B cell (primary cell): ENCODE data around the gene MS4A4E. TPM values are rescaled to one million over a fixed set of nuclear protein-coding genes. Genes with fewer than 3 reads are reported as not detected.

ENCODE experiments used
- ATAC-seq: fragments of 200-7000 bp; cut with Tn5 transposase; one replicate; pipeline ENCODE4 v1.10.0; 2021; ENCODE audit warnings: low read depth, mild to moderate bottlenecking, moderate number of reproducible peaks, moderate library complexity
- CTCF ChIA-PET: fragments of 350-600 bp; sonication (Branson Sonifier 250); formaldehyde crosslinking; loops from one replicate; lab custom pipeline; 2021; ENCODE audit warnings: antibody characterized with exemption, inconsistent platforms; lab: Charles Lee
- POLR2A ChIA-PET: fragments of 350-600 bp; sonication (Branson Sonifier 250); formaldehyde crosslinking; loops from one replicate; lab custom pipeline; 2021; ENCODE audit warnings: antibody characterized with exemption; lab: Charles Lee
- DNase-seq: peaks from one replicate; pipeline ENCODE4 v3.0.0; 2013
- H2AFZ ChIP-seq: 2 replicates; pipeline ENCODE4 v1.6.1; 2012; ENCODE audit warnings: mild to moderate bottlenecking, low read depth, low read length; ENCODE audit not compliant: insufficient read depth, poor library complexity, severe bottlenecking
- H3K27ac ChIP-seq, 2 donors: 1 replicate in 1 of 2; 2 replicates in 1 of 2; pipeline ENCODE4 v1.5.1; 2012 to 2013; ENCODE audit warnings: low read length in 2 of 2, mild to moderate bottlenecking in 2 of 2, moderate library complexity in 1 of 2
- H3K27me3 ChIP-seq, 4 experiments: fragments of 200-600 bp in 1 of 4; sonication (generic) in 1 of 4; replicated peaks in 1 of 4; 1 replicate in 2 of 4; 2 replicates in 2 of 4; pipeline versions ENCODE4 v1.6.1 to v1.7.0; 2013 to 2016; ENCODE audit warnings: low read length in 3 of 4, mild to moderate bottlenecking in 2 of 4, mixed read lengths in 1 of 4, moderate library complexity in 1 of 4; ENCODE audit not compliant: insufficient read depth in 4 of 4, control insufficient read depth in 3 of 4; ENCODE audit errors: control extremely low read depth in 1 of 4
- H3K36me3 ChIP-seq, 2 experiments: replicated peaks in 1 of 2; 1 replicate in 1 of 2; 2 replicates in 1 of 2; pipeline versions ENCODE4 v1.6.1 to v1.7.1; 2013; ENCODE audit warnings: low read length in 1 of 2; ENCODE audit not compliant: insufficient read depth in 2 of 2, control insufficient read depth in 1 of 2; ENCODE audit errors: control extremely low read depth in 1 of 2, extremely low read depth in 1 of 2
- H3K4me1 ChIP-seq, 2 donors: fragments of 200-600 bp in 1 of 2; sonication (generic) in 1 of 2; 1 replicate in 1 of 2; 2 replicates in 1 of 2; pipeline versions ENCODE4 v1.5.1 to v1.6.1; 2013 to 2017; ENCODE audit warnings: low read length in 2 of 2; ENCODE audit not compliant: control insufficient read depth in 2 of 2, insufficient read depth in 2 of 2
- H3K4me2 ChIP-seq: replicated peaks from 2 replicates; pipeline ENCODE3; 2012; ENCODE audit warnings: mild to moderate bottlenecking, low read depth, low read length; ENCODE audit not compliant: poor library complexity, severe bottlenecking
- H3K4me3 ChIP-seq, 5 experiments: fragments of 200-600 bp in 1 of 5; sonication (generic) in 1 of 5; 1 replicate in 3 of 5; 2 replicates in 2 of 5; pipeline versions ENCODE4 v1.5.1 to v1.7.0; 2011 to 2016; ENCODE audit warnings: low read length in 4 of 5, mild to moderate bottlenecking in 4 of 5, low read depth in 2 of 5, control low read depth in 1 of 5, moderate library complexity in 1 of 5; ENCODE audit not compliant: insufficient read depth in 1 of 5; ENCODE audit errors: control extremely low read depth in 1 of 5, extremely low read depth in 1 of 5
- H3K79me2 ChIP-seq: fragments of 200-600 bp; sonication (generic); one replicate; pipeline ENCODE4 v1.6.0; 2016; ENCODE audit warnings: low read length; ENCODE audit not compliant: control insufficient read depth, insufficient read depth
- H3K9ac ChIP-seq: fragments of 200-600 bp; sonication (generic); 2 replicates; pipeline ENCODE4 v1.6.1; 2017; ENCODE audit warnings: mild to moderate bottlenecking, low read length, moderate library complexity
- H3K9me3 ChIP-seq, 3 donors: one replicate each; pipeline versions ENCODE4 v1.6.1 to v1.7.1; 2013; ENCODE audit warnings: low read length in 2 of 3; ENCODE audit not compliant: control insufficient read depth in 2 of 3, insufficient read depth in 1 of 3; ENCODE audit errors: control extremely low read depth in 1 of 3
- H4K20me1 ChIP-seq: 2 replicates; pipeline ENCODE4 v1.6.0; 2012; ENCODE audit warnings: mild to moderate bottlenecking, low read length; ENCODE audit not compliant: insufficient read depth, control insufficient read depth, poor library complexity, severe bottlenecking
- H3K27ac Mint-ChIP-seq: one replicate; pipeline ENCODE4 v1.8.0; 2021; ENCODE audit warnings: mixed read lengths
- H3K27me3 Mint-ChIP-seq: one replicate; pipeline ENCODE4 v1.8.0; 2021; ENCODE audit warnings: mixed read lengths
- H3K4me1 Mint-ChIP-seq: one replicate; pipeline ENCODE4 v1.8.0; 2021; ENCODE audit warnings: mixed read lengths
- H3K4me3 Mint-ChIP-seq: one replicate; pipeline ENCODE4 v1.8.0; 2021; ENCODE audit warnings: mixed read lengths
- H3K9me3 Mint-ChIP-seq: one replicate; pipeline ENCODE4 v1.8.0; 2022; ENCODE audit warnings: mixed read lengths; ENCODE audit not compliant: insufficient read depth
- CTCF ChIP-seq: fragments of 200-600 bp; IDR thresholded peaks from one replicate; pipeline ENCODE4 v1.8.0; 2022; ENCODE audit warnings: antibody characterized with exemption, mild to moderate bottlenecking
- EZH2 ChIP-seq: IDR thresholded peaks from 2 replicates; pipeline ENCODE4 v1.6.1; 2012; ENCODE audit warnings: borderline replicate concordance, low read depth, mild to moderate bottlenecking, moderate library complexity, low read length; ENCODE audit not compliant: insufficient read depth, poor library complexity, severe bottlenecking
- WGBS: methylation state at CpG from one replicate; pipeline ENCODE4 v1.1.5; 2013; ENCODE audit warnings: missing lambda C conversion rate; ENCODE audit not compliant: insufficient coverage; 5-methylcytosine and 5-hydroxymethylcytosine counted together
- intact Hi-C: fragments of 100-400 bp; cut with micrococcal nuclease; formaldehyde crosslinking; loops from one replicate; pipeline ENCODE4 v1.10.0; 2022
- polyA plus RNA-seq: library from polyadenylated mRNA; depleted of rRNA; stranded (reverse); fragments of >200 nt; gene quantifications from 2 replicates; pipeline ENCODE4 v1.2.3, GENCODE V29; 2012
- total RNA-seq, 2 donors: library from RNA; stranded (reverse); fragments of 120-200 nt in 1 of 2; gene quantifications; 1 replicate in 1 of 2; 2 replicates in 1 of 2; pipeline versions ENCODE4 v1.2.3 to v1.2.4, GENCODE V29; 2013 to 2022

MS4A4E gene
- total and polyA plus RNA-seq, 2 donors (not counting 1 experiment from before 2014, with no cell fraction given), result 0.27 to 0.42 TPM

- DNase-seq, result peak; percentile 66
- H3K27ac Mint-ChIP-seq, result peak overlapping the region; percentile 1
- peak overlapping the region; percentile 18 for H3K4me3 Mint-ChIP-seq
- Histone ChIP-seq H4K20me1 (no peaks in the 10 kb centered on the region), H2AFZ (no peak overlapping the region), H3K9ac (peak overlapping the region; percentile 15), H3K4me2 (peak overlapping the region; percentile 28), H3K27me3 (no peaks in the 10 kb centered on the region), H3K4me3 (no peak overlapping the region), H3K79me2 (no peaks in the 10 kb centered on the region), H3K4me1 (peaks cover 42 to 48% of the 10 kb centered on the region in 2 donors), H3K36me3 (no peaks in the 10 kb centered on the region), H3K27ac (peak overlapping the region in 1 of 2 donors; percentile 6), H3K9me3 (peaks cover 0 to 9% (median 3%) of the 10 kb centered on the region in 3 donors)
- ChIA-PET POLR2A (no interaction called here), CTCF (interaction anchor here (0.8 kb wide), 1 partner anchor 9 kb away, joined by 3 read pairs; no protein-coding TSS in a partner anchor)
- intact Hi-C loops, result no loop called here
- H3K9me3 Mint-ChIP-seq, result no peaks in the 10 kb centered on the region
- WGBS, result no CpG with 5 or more reads among the region's 1 CpG
- no peaks in the 10 kb centered on the region for H3K27me3 Mint-ChIP-seq
- ATAC-seq, result peak; percentile 62
- no peak for TF ChIP-seq EZH2
- no peak for TF ChIP-seq CTCF
- H3K4me1 Mint-ChIP-seq, result peaks cover 51% of the 10 kb centered on the region
These were observed 58.0 kb downstream of the MS4A4E start for GRCh38 chr11:60184824-60185511.

- Histone ChIP-seq H3K27ac (no peak overlapping the region), H3K36me3 (peaks cover 0 to 1% of the 10 kb centered on the region in 2 experiments), H3K9ac (no peak overlapping the region), H3K9me3 (peaks cover 0 to 9% (median 3%) of the 10 kb centered on the region in 3 donors), H3K4me1 (peaks cover 42 to 48% of the 10 kb centered on the region in 2 donors), H3K4me3 (no peak overlapping the region), H3K4me2 (peak overlapping the region; percentile 5), H3K27me3 (no peaks in the 10 kb centered on the region), H3K79me2 (no peaks in the 10 kb centered on the region), H2AFZ (peak overlapping the region; percentile 6), H4K20me1 (no peaks in the 10 kb centered on the region)
- ATAC-seq (no peak), DNase-seq (peak; percentile 10)
- no peaks in the 10 kb centered on the region for H3K9me3 Mint-ChIP-seq
- ChIA-PET CTCF (no interaction called here), POLR2A (no interaction called here)
- no CpG with 5 or more reads among the region's 2 CpGs for WGBS
- H3K27ac Mint-ChIP-seq, result no peak overlapping the region
- intact Hi-C loops, result no loop called here
- H3K4me1 Mint-ChIP-seq, result peaks cover 46% of the 10 kb centered on the region
- no peaks in the 10 kb centered on the region for H3K27me3 Mint-ChIP-seq
- TF ChIP-seq EZH2, result no peak
- no peak for TF ChIP-seq CTCF
- no peak overlapping the region for H3K4me3 Mint-ChIP-seq
These were observed 59.2 kb downstream of the MS4A4E start for GRCh38 chr11:60183591-60184205.
